SW480 (cell line): ENCODE measurements around the gene GNB1.

Experiments used
- DNase-seq: peaks from one replicate; pipeline ENCODE4 v3.0.0-alpha.2; 2016; ENCODE audit warnings: low spot score

The GNB1 gene

DNA sequence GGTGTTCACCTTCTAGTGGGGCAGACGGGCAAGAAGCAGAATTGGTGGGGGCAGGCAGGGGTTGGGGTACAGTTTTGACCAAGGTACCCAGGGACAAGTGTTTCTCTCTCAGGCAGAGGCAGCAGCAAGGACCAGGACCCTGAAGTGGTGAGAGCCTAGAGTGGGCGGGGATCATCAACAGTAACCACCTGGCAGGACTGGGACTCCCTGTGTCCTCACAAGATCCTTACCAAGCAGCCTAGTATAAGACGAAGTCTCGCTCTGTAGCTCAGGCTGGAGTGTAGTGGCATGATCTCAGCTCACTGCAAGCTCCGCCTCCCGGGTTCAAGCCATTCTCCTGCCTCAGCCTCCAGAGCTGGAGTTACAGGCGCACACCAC lies 109.4 kb downstream of the GNB1 start:
- no peak for DNase-seq

DNA sequence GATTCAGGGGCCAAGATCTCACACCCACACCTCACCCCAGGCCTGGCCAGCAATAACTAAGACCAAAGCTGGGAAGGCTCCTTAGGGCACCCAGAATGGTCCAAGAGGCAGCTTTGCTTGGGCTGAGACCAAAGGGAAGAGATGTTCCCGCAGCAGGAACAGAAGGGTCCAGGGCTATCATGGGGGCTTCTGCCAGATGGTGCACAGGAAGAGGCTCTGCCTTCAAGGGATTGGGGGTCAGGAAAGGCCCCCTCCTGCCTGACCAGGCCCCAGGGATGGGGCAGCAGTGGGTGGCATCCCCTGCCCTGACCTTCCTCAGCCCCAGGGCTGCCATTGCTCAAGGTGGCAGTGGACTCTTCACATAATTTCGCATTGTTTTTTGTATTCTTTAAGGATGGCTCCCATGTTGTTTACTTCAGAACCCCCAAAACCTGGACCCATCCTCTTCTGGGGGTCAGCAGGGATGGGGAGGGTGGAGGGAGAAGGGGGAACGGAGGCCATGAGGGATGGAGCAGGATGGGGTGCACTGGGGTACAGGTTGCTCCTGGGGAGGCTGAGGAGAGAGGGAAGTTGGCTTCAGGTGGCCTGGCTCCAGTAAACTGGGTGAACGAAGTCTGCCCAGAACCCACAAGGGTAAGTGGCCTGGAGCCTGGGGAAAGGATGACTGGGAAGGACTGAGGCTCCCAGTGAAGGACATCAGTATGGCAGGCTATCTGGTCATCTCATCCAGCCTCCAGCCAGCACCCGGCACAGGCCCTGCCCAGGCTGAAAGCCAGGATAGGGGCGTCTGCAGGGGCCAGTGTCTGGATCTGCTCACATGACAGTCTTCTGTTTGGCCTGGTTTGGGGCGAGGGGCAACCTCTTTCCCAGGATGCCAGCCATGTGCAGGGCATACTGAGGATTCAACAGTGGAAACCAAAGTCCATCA lies 110.0 kb downstream of the GNB1 start:
- DNase-seq: no peak

DNA sequence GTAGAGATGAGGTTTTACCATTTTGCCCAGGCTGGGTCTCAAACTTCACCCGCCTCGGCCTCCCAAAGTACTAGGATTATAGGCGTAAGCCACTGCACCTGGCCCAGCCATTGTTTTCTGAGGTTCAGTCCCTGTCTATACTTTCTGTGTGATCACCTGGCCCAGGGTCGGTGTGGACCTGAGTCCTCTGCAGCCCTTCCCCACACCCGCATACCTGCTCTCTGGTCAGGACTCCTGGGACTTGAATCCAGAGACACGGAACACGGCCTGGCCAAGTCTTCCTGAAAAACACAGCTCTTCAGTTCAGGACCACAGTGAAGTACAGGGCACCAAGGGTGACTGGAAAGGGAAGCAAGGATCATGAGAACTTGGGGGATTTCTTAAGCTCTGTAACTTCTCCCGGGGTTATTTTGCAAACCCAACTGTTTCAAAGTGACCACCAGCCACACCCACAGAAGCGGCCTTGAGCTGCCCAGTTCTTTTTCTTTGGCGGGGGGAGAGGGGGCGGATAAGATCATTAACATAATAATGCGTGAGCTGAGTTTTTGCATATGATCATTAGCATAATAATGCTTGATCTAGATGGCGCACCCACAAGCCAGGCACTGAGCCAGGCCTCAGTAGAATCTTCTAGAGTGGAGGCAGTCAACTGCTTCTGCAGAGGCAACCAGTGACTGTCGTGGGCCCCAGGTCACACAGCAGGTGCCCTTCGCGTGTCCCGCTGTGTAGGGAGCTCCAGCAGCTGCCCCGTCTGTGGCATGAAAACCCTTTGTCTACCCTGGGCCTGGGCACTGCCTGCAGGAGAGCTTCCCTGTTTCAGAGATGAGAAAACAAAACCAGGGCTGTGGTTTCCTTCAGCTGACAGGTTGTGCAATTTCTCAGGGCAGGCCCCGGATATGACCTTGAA lies 110.9 kb downstream of the GNB1 start:
- peak; percentile 57 for DNase-seq

DNA sequence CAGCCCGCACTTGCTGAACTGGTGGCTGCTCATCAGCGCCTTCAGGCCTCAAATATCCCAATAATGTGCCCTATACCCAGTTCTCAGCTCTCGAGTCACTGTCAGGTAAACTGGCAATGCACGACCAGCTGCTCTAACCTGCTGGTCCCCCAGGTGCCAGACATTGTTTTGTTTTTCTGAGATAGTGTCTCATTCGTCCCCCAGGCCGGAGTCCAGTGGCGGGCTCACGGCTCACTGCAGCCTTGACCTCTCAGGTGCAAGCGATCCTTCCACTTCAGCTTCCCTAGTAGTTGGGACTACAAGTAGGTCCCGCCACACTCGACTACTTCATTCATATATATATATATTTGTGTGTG lies 111.6 kb downstream of the GNB1 start:
- no peak for DNase-seq

DNA sequence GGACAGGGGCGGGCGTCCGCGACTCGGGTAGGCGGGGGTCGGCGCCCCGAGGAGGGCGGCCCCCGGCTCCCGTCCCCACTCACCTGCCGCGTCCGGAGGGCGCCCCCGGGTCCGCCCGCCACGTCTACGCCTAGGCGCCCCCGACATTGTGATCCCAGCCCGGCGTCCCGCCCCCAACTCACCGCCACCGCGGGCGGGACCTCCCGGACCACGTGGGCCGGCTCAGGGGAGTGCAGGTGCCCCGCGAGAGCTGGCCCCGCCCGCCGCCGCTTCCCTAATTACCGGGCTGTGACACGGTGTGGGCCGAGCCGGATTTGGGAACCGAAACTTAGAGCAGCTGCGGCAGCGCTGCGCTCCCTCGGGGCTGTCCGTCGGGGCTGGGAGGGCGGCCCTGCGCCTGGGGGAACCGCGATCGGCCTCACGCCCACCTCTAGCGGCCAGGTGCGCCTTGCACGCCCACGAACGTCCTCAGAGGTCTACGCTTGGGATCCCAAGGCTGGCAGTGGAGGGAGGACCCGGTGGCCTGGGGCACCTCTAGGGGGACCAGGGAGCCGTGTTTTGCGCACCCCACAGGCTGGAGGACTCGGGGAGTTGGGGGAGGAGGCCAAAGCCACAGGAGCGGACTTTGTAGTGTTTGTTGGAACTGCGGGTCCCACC lies 112.1 kb downstream of the GNB1 start:
- peak; percentile 85 for DNase-seq

DNA sequence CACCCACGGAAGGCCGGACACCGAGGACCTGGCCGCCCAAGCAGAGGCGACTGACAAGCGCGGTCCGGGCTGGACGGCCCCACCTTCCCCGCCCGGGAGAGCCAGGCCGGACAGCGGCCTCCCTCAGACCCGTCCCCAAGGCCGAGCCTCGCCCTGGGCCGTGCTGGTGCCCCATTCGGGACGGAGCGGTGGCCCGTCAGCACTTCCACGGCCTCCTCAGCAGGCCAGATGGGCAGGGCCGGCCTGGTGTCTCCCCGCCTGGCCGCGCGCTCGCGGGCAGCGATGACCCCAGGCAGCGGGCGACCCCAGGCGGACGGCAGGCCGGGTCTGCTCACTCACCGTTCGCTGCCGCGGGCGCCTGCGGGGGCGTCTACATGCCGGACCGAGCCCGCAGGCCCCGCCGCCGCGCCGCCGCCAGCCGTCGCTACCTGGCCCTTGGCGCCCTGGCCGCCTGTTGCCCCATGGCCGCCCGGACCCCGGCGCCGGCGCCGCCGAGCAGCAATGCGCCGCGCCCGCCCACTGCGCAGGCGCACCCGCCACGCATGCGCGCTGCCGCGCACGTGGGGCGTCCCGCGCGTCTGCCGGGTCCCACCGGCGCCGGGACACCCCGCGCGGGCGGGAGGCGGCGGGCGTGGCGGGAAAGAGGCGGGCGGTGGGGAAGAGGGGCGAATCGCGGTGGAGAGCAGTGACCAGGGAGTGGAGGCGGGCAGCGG lies 112.8 kb downstream of the GNB1 start, which contains the start of gene NADK:
TSS of gene NADK (minus strand) at position 521 of the 713 bp plus-strand sequence. CDS start 13,064 bp downstream, outside the sequence.
- DNase-seq: peak; percentile 44

DNA sequence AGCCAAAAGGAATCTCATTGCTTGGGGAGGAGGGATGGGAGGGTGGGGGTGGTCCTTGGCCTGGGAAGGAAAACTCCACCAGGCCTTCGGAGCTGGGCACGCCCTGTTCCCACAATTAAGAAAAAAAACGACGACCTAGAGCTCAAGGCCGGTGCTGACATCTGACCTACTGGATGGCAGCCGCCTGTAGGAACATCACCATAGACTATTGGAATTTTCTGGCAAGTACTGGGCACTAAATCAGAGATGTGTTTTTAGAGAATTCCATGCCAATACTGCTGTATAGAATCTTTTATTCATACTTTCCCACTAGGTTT lies 113.3 kb downstream of the GNB1 start:
- DNase-seq: peak; percentile 33

DNA sequence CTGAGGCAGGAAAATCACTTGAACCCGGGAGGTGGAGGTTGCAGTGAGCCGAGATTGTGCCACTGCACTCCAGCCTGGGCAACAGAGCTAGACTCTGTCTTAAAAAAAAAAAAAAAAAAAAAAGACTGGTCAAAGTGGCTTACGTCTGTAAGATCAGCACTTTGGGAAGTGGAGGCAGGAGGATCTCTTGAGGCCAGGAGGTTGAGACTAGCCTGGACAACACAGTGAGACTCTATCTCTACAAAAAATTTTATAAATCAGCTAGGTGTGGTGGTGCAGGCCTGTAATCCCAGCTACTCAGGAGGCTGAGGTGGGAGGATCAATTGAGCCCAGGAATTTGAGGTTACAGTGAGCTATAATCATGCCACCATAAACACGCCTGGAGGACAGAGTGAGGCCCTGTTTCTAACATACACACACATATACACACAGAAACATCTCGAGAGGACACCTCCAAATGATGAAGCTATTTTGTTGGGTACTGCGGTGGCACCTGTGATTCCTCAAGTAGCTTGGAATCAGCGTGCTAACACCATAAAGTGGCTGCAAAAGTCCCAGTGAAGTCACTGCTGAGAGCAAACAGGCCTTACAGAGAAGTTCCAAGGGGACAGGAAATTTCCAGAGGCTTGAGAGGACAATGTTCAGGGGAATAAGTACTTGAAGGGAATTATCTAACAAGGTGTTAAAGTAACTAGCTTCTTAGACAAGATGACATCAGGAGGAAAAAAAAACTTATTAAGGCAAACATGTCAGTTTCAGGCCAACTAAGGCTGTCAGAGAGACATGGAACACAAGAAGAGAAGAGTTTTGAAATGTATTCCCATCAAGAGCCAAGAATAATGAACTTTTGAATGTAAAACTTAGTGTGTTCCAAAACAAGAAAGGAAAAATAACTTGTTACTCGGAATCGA lies 114.0 kb downstream of the GNB1 start:
- no peak for DNase-seq

DNA sequence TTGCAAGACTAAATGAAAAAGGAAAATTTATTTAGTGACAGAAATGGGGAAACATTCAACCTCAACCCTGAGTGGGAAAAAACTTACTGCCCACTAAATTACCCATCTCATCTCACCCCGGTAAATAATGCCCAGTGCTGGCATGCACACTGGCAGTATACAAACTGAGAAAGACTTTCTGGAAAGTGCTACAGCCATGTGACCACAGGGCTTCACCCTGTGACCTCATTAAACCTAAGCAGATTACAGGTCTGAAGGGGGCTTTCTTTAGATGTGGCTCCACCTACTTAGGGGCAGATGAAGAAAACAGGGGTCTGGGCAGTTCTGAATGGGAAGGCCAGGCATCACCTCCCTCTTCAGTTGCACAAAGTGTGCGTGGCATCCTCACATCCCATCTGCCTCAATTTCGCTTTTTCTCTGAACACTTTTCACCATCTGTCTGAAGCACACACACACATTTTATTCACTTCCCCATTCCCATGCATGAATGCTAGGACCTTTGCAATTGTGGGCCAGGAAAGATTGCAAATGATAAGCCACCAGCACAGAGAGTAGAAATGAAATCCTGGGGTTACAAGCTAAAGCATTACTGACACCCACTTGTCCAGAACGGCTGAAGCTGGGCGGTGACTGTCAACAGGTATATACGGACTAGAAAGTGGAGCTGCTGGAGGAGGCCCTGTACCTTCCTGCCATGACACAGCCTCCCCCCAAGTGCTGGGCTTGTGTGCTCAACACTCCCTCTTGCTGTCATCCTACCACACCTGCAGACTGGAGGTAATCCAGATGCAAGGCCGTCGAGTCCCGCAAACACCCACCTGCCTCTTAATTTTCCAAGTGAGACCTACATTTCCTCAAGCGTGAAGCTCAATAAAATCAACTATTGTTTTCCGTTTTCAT lies 115.3 kb downstream of the GNB1 start:
- DNase-seq: no peak

DNA sequence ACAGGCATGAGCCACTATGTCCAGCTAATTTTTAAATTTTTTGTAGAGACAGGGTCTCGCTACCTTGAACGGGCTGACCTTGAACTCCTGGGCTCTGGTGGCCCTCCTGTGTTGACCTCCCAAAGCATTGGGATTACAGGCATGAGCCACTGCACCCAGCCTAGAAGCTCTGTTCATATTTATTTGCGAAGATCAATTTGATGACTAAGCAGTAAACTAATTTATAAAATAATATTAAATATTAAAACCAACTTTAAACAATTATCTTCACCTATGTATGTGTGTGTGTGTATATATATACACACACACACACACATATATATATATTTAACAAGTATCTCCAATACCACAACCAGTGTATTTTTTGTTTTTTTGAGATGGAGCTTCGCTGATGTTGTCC lies 117.0 kb downstream of the GNB1 start:
- DNase-seq: no peak

DNA sequence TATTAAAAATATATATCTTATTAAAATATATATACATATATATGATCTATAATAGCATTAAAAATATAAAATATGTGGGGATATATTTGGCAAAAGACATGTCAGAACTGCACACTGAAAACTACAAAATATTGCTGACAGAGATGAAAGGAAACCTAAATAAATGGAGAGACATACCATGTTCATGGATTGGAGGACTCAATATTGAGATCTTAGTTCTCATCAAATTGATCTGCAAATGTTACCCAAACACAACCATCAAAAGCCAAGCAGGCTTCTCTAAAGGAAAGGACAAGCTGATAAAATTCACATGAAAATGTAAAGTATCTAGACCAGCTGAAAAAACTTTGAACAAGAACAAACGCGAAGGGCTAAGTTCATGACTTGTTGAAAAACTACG lies 119.8 kb downstream of the GNB1 start:
- no peak for DNase-seq

DNA sequence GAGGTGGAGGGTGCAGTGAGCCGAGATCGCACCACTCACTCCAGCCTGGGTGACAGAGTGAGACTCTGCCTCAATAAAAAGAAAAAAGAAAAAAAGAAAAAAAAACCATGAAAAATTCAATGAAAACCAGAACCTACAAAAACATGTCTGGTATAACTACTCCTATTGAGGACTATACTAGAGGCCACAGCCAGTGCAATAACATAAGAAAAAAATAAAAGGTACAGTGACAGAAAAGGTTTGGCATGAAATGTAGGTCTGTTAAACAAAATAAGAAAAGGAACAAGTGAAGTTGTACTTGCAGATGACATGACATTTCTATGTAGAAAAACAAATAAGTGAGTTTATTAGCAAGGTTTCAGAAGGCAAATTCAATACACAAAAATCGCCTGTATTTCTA lies 120.8 kb downstream of the GNB1 start:
- DNase-seq: no peak

DNA sequence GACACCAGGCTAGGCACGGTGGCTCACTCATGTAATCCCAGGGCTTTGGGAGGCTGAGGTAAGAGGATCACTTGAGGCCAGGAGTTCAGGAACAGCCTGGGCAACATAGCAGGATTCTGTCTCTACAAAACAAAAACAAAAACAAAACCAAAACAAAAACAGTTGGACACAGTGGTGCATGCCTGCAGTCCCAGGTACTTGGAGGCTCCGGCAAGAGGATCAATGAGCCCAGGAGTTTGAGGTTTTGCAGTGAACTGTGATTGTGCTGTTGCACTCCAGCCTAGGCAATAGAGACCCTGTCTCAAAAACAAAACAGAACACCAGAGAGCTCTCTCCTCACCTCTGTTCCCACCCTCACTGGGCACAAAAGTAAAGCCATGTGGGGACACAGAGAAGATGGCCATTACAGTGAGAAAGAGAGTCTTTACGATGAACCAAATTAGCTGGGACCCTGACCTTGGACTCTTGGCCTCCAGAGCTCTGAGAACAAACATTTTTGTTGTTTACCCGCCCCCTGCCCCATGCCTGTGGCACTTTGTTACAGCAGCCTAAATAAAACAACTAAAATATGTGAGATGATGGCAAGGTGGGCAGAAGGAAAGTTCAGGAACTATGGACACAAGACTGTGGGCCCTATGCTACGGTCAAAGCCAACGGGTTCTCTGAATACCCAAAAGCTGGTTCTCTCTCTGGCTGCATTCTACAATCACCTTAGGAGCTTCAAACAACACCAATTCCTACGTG lies 122.5 kb downstream of the GNB1 start:
- no peak for DNase-seq

DNA sequence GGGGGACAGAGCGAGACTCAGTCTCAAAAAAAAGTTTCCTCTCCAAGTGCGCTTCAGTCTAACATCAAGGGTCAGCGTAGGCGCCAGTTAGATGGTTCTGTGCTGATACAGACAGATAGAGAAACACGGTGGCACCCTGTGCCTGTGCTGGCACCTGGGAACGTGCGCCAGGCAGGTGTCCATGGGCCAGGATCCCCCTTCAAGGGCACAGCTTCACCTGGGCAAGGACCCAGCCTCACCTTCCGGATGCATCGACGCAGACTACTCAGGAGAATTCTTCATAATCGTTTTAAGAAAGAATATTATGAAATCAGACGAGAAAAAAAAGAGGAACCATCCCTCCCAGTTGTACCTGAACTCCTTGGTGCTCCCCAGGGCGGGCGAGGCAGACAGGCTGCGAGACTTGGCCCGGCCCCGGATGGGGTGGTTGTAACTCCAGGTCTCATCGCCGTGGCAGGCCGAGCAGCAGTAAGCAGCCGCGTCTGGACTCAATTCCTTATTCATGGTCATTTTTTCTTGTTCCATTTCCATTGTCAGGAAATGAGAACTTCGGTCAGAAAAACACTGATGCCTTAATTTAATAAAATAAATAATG lies 125.9 kb downstream of the GNB1 start:
- no peak for DNase-seq

DNA sequence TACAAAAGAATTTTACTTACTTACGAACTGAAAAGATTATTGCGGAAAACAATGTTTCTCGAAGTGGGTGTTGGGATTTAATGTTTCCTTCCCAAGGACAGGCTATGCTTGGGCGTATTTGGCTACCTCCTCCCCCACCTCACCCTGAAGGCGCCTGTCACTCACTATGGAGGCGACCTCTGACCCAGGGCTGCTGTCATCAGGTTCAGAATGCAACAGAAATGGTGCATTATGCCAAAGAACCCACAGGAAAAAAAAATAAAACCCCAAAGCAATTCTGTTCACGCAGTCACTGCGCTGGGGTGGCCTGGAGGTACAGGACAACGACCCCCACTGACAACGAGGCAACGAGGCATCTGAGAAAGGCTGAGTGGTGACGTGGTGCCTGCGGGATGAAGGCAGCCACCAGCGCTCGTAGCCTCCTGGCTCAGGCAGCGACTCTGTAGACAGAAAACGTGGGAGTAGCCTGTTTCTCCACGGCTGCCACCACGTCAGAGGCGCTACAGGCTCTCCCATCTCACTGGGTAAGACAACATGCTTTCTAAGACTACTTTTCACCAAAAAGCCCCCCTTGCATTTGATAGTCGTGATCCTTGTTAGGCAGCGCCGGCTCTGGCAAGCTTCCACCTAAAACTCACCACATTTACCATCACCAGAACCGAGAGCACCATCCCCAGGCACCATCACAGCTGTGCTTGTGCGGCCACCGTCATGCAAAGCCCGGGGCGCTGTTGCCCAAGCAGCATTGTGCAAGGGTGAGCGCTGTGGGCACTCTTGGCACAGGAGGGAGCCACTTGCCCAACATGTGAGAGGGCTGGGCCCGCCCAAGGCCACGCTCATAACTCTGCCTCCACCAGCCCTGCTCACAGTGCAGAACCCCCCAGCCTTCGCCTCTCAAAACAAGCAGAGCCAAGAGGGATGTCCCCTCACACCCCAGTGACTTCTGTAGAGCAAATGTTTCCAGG lies 126.9 kb downstream of the GNB1 start:
- no peak for DNase-seq

DNA sequence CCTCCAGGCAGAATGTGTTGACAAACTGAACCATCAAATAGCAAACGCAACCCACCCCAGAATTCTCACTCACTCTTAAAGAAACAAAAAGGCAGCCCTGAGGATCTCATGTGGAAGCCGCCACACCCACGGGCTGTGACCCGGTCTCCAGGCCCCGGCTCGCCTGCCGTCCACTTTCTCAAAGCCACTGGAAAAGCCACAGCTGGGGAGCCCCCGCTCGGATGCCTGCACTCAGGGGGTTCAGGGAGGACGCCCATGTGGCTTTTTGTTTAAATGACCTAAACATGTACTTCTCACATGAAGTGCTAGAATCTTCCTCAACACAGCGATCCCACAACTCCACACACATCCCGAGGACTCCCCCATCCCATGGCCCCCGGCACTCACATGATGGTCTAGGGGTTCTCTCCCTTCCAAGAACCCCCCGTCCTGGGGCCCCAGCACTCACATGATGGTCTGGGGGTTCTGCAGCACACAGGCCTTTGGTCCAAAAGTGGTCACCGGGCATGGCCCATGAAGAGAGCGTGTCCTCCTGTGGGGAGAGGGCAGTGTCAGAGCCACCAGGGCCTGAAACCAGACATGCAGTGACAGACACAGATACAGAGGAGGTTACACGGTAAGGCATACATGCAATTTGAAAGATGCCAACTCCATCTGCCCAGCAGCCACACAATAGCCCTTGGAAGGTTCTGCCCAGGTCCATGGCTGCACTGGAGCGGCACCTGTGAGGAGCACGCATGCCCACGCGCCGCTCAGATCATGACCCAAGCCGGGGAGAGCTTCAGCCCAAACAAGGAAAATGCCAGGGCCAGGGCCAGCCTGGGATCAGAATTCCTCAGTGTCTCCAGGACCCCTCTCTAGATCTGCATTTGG lies 129.1 kb downstream of the GNB1 start:
- DNase-seq: no peak

DNA sequence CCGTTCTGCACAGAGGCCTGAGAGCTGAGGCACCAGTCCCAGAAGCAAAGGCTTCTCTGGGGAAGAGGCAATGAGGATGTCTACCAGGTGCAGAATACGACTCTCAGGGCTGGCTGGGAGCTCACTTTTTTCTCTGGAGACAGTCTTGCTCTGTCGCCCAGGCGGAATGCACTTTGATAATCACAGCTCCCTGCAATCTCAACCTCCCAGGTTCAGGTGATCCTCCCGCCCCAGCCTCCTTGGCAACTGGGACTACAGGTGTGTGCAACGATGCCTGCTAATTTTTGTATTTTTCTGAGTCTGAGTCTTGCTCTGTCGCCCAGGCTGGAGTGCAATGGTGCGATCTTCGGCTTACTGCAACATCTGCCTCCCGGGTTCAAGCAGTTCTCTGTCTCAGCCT lies 130.2 kb downstream of the GNB1 start:
- DNase-seq: no peak
